Measurements from ENCODE around the gene PLXNA3.

Gene PLXNA3

DNA sequence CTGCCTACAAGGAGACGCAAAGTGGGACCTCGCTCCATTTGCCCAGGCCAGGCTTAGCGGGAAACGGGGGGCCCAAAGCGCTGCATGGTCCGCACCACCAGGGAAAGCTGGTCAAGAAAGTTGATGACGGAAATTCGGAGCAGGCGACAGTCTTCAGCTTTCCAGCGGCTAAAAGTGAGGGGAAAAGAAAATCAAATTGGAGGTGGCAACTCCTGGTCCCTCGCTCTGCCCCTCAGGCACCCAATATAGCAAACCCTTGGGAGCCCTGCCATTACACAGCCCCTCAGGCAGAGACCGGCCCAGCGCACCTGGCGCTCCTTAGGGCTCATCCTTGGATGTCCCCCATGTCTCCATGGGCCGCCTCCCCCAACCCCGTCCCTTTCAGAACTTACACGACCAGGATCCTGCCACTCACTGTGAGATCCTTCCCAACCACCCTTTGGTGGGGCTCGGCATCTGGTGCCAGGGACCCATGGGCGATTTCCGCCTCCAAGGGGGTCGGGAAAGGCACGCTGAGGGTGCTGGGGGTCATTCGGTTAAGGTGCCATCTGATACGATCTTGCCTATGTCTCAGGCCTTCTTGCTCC lies 19.9 kb downstream of the PLXNA3 start:
- TF ChIP-seq, protein P1, sequence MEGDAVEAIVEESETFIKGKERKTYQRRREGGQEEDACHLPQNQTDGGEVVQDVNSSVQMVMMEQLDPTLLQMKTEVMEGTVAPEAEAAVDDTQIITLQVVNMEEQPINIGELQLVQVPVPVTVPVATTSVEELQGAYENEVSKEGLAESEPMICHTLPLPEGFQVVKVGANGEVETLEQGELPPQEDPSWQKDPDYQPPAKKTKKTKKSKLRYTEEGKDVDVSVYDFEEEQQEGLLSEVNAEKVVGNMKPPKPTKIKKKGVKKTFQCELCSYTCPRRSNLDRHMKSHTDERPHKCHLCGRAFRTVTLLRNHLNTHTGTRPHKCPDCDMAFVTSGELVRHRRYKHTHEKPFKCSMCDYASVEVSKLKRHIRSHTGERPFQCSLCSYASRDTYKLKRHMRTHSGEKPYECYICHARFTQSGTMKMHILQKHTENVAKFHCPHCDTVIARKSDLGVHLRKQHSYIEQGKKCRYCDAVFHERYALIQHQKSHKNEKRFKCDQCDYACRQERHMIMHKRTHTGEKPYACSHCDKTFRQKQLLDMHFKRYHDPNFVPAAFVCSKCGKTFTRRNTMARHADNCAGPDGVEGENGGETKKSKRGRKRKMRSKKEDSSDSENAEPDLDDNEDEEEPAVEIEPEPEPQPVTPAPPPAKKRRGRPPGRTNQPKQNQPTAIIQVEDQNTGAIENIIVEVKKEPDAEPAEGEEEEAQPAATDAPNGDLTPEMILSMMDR (IDR thresholded peaks at IDR 0.05; ENCODE audit: low read depth, low read length, missing control alignments), result no peak
- DNase-seq (ENCODE audit: low read depth), result no peak
- peak overlapping the region; percentile 63 for H3K4me3 ChIP-seq (ENCODE audit: low read depth, low read length)

- TF ChIP-seq, protein P1 (IDR thresholded peaks at IDR 0.05; ENCODE audit: low read depth, low read length, missing control alignments), result no peak
- peak within 1 kb of the TSS; percentile 63 for H3K4me3 ChIP-seq (ENCODE audit: low read depth, low read length)
- peak; percentile 66 for DNase-seq (ENCODE audit: low read depth)
Measured at GRCh38 chrX:154478728-154479622, 20.9 kb downstream of the PLXNA3 start, which contains the start of gene LAGE3. Gene LAGE3 (minus strand): TSS chrX:154479281. CDS start chrX:154478915, 366 bp downstream.

DNA sequence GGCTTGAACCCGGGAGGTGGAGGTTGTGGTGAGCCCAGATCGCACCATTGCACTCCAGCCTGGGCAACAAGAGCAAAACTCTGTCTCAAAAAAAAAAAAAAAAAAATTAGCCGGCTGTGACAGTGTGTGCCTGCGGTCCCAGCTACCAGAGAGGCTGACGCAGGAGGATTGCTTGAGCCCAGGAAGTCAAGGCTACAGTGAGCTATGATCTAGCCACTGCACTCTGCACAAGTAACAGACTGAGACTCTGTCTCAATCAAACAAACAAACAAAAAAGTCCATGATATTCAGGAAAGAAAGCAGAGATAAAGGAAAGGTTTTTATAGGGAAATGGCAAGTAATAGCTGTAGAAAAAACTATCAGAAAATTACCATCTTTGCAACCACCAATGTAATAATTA lies 23.1 kb downstream of the PLXNA3 start:
- no peak for DNase-seq (ENCODE audit: low read depth)
- H3K4me3 ChIP-seq (ENCODE audit: low read depth, low read length), result no peak overlapping the region
- TF ChIP-seq, protein P1 (IDR thresholded peaks at IDR 0.05; ENCODE audit: low read depth, low read length, missing control alignments), result no peak

DNA sequence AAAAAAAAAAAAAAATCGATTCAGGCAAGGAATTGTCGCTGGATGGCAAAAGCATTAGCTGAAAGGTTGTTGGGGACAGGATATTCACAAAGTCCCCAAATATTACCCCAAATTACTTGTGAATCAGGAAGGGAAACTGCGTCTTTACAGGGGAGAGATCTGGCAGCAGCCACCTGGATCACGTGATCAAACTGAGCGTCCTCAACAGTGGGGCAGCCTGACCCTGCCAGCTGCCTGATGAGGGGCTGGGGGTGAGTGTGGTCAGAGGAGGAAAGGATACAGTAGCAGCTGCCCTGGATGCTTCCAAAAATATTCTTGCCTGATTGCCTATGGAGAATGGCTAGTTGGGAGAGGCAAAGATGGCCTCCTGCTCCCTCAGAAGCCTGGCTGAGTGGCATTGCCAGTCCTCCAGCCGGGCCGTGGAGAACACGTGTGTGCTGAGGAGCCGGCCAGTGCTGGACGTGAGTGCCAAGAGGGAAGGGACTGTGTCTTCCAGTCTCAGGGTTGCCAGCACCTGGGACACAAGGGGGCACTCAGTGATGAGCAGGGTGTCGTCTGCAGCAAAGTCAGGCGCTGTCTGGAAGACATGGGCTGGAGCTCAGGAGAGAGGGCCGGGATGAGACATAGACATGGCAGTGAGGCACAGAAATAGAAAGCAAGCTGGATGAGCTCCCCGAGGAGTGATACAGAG lies 24.0 kb downstream of the PLXNA3 start:
- TF ChIP-seq, protein P1 (IDR thresholded peaks at IDR 0.05; ENCODE audit: low read depth, low read length, missing control alignments), result no peak
- no peak overlapping the region for H3K4me3 ChIP-seq (ENCODE audit: low read depth, low read length)
- no peak for DNase-seq (ENCODE audit: low read depth)

- no peak overlapping the region for H3K4me3 ChIP-seq (ENCODE audit: low read depth, low read length)
- DNase-seq (ENCODE audit: low read depth), result no peak
- TF ChIP-seq, protein P1 (IDR thresholded peaks at IDR 0.05; ENCODE audit: low read depth, low read length, missing control alignments), result no peak
Measured at GRCh38 chrX:154482786-154483185, 24.7 kb downstream of the PLXNA3 start.

- no peak overlapping the region for H3K4me3 ChIP-seq (ENCODE audit: low read depth, low read length)
- DNase-seq (ENCODE audit: low read depth), result no peak
- TF ChIP-seq, protein P1 (IDR thresholded peaks at IDR 0.05; ENCODE audit: low read depth, low read length, missing control alignments), result no peak
Measured at GRCh38 chrX:154483325-154483724, 25.2 kb downstream of the PLXNA3 start.

All from GM12864 (cell line).